ENCODE measurements around the gene SLC6A20. TPM values are rescaled to one million over a fixed set of nuclear protein-coding genes. Genes with fewer than 3 reads are reported as not detected.

The SLC6A20 gene
- polyA plus RNA-seq, 1 donor (not counting 4 experiments of a cell fraction or from before 2014, with no cell fraction given): 0.34 TPM

GRCh38 chr3:45792516-45793172 is 3.7 kb downstream of the SLC6A20 start:
- no peaks in the 10 kb centered on the region for H3K36me3 ChIP-seq (ENCODE audit: control insufficient read depth in 2 of 2, extremely low read depth in 1 of 2, insufficient read depth in 2 of 2, low read length in 2 of 2)
- no peak for TF ChIP-seq CTCF (optimal IDR thresholded peaks at IDR 0.05 in 1 of 3, IDR thresholded peaks at IDR 0.05 in 1 of 3, conservative IDR thresholded peaks at IDR 0.05 in 1 of 3; ENCODE audit: extremely low read depth in 1 of 3, insufficient read depth in 2 of 3, low read length in 3 of 3)
- TF ChIP-seq EZH2 (IDR thresholded peaks at IDR 0.05; ENCODE audit: low read length): no peak
- FAIRE-seq (no peak), DNase-seq (ENCODE audit: low read depth, low spot score) (no peak)
- dilution Hi-C loops (cut with MboI; ENCODE audit: extremely low pct_ligation_motif_present, low sequenced_read_pairs): no loop called here
- H3K9me3 ChIP-seq (ENCODE audit: control insufficient read depth, low read depth, low read length): no peaks in the 10 kb centered on the region
- no peak overlapping the region for H2AFZ ChIP-seq (ENCODE audit: control insufficient read depth, low read length)
- no peaks in the 10 kb centered on the region for H3K79me2 ChIP-seq (ENCODE audit: control insufficient read depth, insufficient read depth, low read length)
- H3K27ac ChIP-seq (ENCODE audit: control insufficient read depth, insufficient read depth, low read length): no peak overlapping the region
- H3K9ac ChIP-seq (ENCODE audit: control insufficient read depth, extremely low read depth, insufficient read depth, low read length): no peak overlapping the region
- no peaks in the 10 kb centered on the region for H3K9me1 ChIP-seq (ENCODE audit: control insufficient read depth, extremely low read depth, insufficient read depth, low read length)
- no peak overlapping the region for H3K4me2 ChIP-seq (ENCODE audit: control insufficient read depth, extremely low read depth, insufficient read depth, low read depth, low read length)
- H4K20me1 ChIP-seq (ENCODE audit: control insufficient read depth, extremely low read depth, insufficient read depth, low read length): no peaks in the 10 kb centered on the region
- H3K4me1 ChIP-seq (ENCODE audit: control insufficient read depth, extremely low read depth, insufficient read depth, low read length): no peaks in the 10 kb centered on the region
- peaks cover 19% of the 10 kb centered on the region for H3K27me3 ChIP-seq (ENCODE audit: control insufficient read depth, extremely low read depth, insufficient read depth, low read length)
- H3K4me3 ChIP-seq (ENCODE audit: control insufficient read depth in 2 of 3, extremely low read depth in 1 of 3, insufficient read depth in 2 of 3, low read depth in 1 of 3, low read length in 3 of 3): no peak overlapping the region

GRCh38 chr3:45792036-45792435 is 4.3 kb downstream of the SLC6A20 start:
- no peak for DNase-seq (ENCODE audit: low read depth, low spot score)
- Histone ChIP-seq H3K79me2 (ENCODE audit: control insufficient read depth, insufficient read depth, low read length) (no peaks in the 10 kb centered on the region), H3K4me1 (ENCODE audit: control insufficient read depth, extremely low read depth, insufficient read depth, low read length) (no peaks in the 10 kb centered on the region), H2AFZ (ENCODE audit: control insufficient read depth, low read length) (no peak overlapping the region), H3K4me2 (ENCODE audit: control insufficient read depth, extremely low read depth, insufficient read depth, low read depth, low read length) (no peak overlapping the region), H3K9me1 (ENCODE audit: control insufficient read depth, extremely low read depth, insufficient read depth, low read length) (no peaks in the 10 kb centered on the region), H3K9ac (ENCODE audit: control insufficient read depth, extremely low read depth, insufficient read depth, low read length) (no peak overlapping the region), H3K4me3 (ENCODE audit: control insufficient read depth in 2 of 3, extremely low read depth in 1 of 3, insufficient read depth in 2 of 3, low read depth in 1 of 3, low read length in 3 of 3) (no peak overlapping the region), H3K9me3 (ENCODE audit: control insufficient read depth, low read depth, low read length) (no peaks in the 10 kb centered on the region), H4K20me1 (ENCODE audit: control insufficient read depth, extremely low read depth, insufficient read depth, low read length) (no peaks in the 10 kb centered on the region), H3K36me3 (ENCODE audit: control insufficient read depth in 2 of 2, extremely low read depth in 1 of 2, insufficient read depth in 2 of 2, low read length in 2 of 2) (no peaks in the 10 kb centered on the region), H3K27me3 (ENCODE audit: control insufficient read depth, extremely low read depth, insufficient read depth, low read length) (peaks cover 18% of the 10 kb centered on the region), H3K27ac (ENCODE audit: control insufficient read depth, insufficient read depth, low read length) (no peak overlapping the region)
- dilution Hi-C loops (cut with MboI; ENCODE audit: extremely low pct_ligation_motif_present, low sequenced_read_pairs): no loop called here
- FAIRE-seq: no peak
- TF ChIP-seq CTCF (optimal IDR thresholded peaks at IDR 0.05 in 1 of 3, IDR thresholded peaks at IDR 0.05 in 1 of 3, conservative IDR thresholded peaks at IDR 0.05 in 1 of 3; ENCODE audit: extremely low read depth in 1 of 3, insufficient read depth in 2 of 3, low read length in 3 of 3) (no peak), EZH2 (IDR thresholded peaks at IDR 0.05; ENCODE audit: low read length) (no peak)

Measured in keratinocyte (primary cell).